ENCODE data around the gene LAMA4.

- no peak for TF ChIP-seq CTCF (IDR thresholded peaks at IDR 0.05)
- TF ChIP-seq EP300 (IDR thresholded peaks at IDR 0.05), result no peak
Observed at GRCh38 chr6:112169541-112169940, 84.8 kb downstream of the LAMA4 start.
